ENCODE data around the gene CCT8. TPM values are rescaled to one million over a fixed set of nuclear protein-coding genes. Genes with fewer than 3 reads are reported as not detected.

CCT8 gene
- total RNA-seq, 1 experiment from 2014 or later, result 356 TPM

- H3K23ac ChIP-seq (ENCODE audit: insufficient read length, low read depth, low read length), result no peak overlapping the region
- H3K9ac ChIP-seq (ENCODE audit: extremely low read depth, insufficient read length, low read length), result no peak overlapping the region
- H2AK5ac ChIP-seq (ENCODE audit: insufficient read length, low read length), result no peak overlapping the region
- no peak overlapping the region for H3T11ph ChIP-seq (ENCODE audit: low read length)
- no peak overlapping the region for H2BK5ac ChIP-seq (ENCODE audit: insufficient read length, low read length)
- H2BK20ac ChIP-seq (ENCODE audit: low read depth, low read length, poor library complexity, severe bottlenecking), result no peak overlapping the region
- H3K4me1 ChIP-seq (ENCODE audit: insufficient read depth, low read length), result no peaks in the 10 kb centered on the region
- no peak overlapping the region for H4K8ac ChIP-seq (replicated peaks; ENCODE audit: insufficient read length, low read depth, low read length)
- H3K27ac ChIP-seq (ENCODE audit: insufficient read length, low read depth, low read length), result no peak overlapping the region
- no peak overlapping the region for H2BK15ac ChIP-seq (ENCODE audit: low read depth, low read length)
- no CpG with 5 or more reads among the region's 1 CpG for WGBS (ENCODE audit: extremely low coverage, insufficient read length, low lambda C conversion rate)
- no peak overlapping the region for H3K4ac ChIP-seq (ENCODE audit: low read depth, low read length)
- no peak overlapping the region for H3K56ac ChIP-seq (ENCODE audit: insufficient read length, low read depth, low read length)
- peaks cover under 1% of the 10 kb centered on the region in 2 experiments; a peak in 2 of 4 replicates for H3K4me1 Mint-ChIP-seq
- H4K91ac ChIP-seq (ENCODE audit: insufficient read length, low read depth, low read length), result no peak overlapping the region
- no peaks in the 10 kb centered on the region for H3K9me3 Mint-ChIP-seq
- no peaks in the 10 kb centered on the region for H3K23me2 ChIP-seq (ENCODE audit: insufficient read length, low read depth, low read length, poor library complexity, severe bottlenecking)
- H3K4me3 Mint-ChIP-seq, result no peak overlapping the region
- peaks cover 14 to 58% (median 56%) of the 10 kb centered on the region in 3 experiments; a peak in 6 of 7 replicates for H3K36me3 Mint-ChIP-seq (ENCODE audit: insufficient read depth in 1 of 3, low read depth in 3 of 3)
- H2BK120ac ChIP-seq (ENCODE audit: low read depth, low read length, poor library complexity, severe bottlenecking), result no peak overlapping the region
- no peak for DNase-seq
- H2BK12ac ChIP-seq (ENCODE audit: insufficient read length, low read depth, low read length), result no peak overlapping the region
- no peaks in the 10 kb centered on the region for H3K27me3 ChIP-seq (ENCODE audit: insufficient read depth, low read length)
- H3K14ac ChIP-seq (ENCODE audit: insufficient read depth, low read length), result no peak overlapping the region
- TF ChIP-seq, protein P1, sequence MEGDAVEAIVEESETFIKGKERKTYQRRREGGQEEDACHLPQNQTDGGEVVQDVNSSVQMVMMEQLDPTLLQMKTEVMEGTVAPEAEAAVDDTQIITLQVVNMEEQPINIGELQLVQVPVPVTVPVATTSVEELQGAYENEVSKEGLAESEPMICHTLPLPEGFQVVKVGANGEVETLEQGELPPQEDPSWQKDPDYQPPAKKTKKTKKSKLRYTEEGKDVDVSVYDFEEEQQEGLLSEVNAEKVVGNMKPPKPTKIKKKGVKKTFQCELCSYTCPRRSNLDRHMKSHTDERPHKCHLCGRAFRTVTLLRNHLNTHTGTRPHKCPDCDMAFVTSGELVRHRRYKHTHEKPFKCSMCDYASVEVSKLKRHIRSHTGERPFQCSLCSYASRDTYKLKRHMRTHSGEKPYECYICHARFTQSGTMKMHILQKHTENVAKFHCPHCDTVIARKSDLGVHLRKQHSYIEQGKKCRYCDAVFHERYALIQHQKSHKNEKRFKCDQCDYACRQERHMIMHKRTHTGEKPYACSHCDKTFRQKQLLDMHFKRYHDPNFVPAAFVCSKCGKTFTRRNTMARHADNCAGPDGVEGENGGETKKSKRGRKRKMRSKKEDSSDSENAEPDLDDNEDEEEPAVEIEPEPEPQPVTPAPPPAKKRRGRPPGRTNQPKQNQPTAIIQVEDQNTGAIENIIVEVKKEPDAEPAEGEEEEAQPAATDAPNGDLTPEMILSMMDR (conservative IDR thresholded peaks at IDR 0.05), result no peak
- no peaks in the 10 kb centered on the region for H3K9me3 ChIP-seq (ENCODE audit: control insufficient read depth, low read depth, low read length)
- no peaks in the 10 kb centered on the region for H3K27me3 Mint-ChIP-seq (ENCODE audit: low read depth)
- H2AFZ ChIP-seq (ENCODE audit: low read length), result no peak overlapping the region
- H3K27ac Mint-ChIP-seq, result no peak overlapping the region
- H3K79me1 ChIP-seq (ENCODE audit: insufficient read depth, low read depth, low read length, poor library complexity, severe bottlenecking), result no peaks in the 10 kb centered on the region
- H3K4me2 ChIP-seq (ENCODE audit: insufficient read depth, insufficient read length, low read length), result no peak overlapping the region
- no peaks in the 10 kb centered on the region; the same call in 1 of the 2 replicates for H3K79me2 ChIP-seq (ENCODE audit: insufficient read depth, low read length)
- H3K18ac ChIP-seq (ENCODE audit: insufficient read length, low read depth, low read length), result no peak overlapping the region
- H4K5ac ChIP-seq (ENCODE audit: insufficient read length, low read depth, low read length), result no peak overlapping the region
- no peaks in the 10 kb centered on the region for H4K20me1 ChIP-seq (ENCODE audit: control insufficient read depth, insufficient read depth, insufficient read length)
These were observed 42.5 kb downstream of the CCT8 start for GRCh38 chr21:29030909-29031308.

Measured in H9 (cell line).